Astrocyte of the cerebellum (primary cell): Measurements from ENCODE around the gene ZNF423.

ENCODE experiments used
- DNase-seq: peaks from one replicate; pipeline ENCODE4 v3.0.0-alpha.2; 2011; ENCODE audit warnings: low read depth
- H3K4me3 ChIP-seq: 2 replicates; pipeline ENCODE4 v1.5.1; 2011; ENCODE audit warnings: mild to moderate bottlenecking, low read depth, low read length, moderate library complexity
- CTCF ChIP-seq: IDR thresholded peaks from 2 replicates; pipeline ENCODE4 v1.5.1; 2012; ENCODE audit warnings: low read length, low read depth, moderate library complexity, mild to moderate bottlenecking; ENCODE audit errors: missing control alignments
- in situ Hi-C: cut with HindIII; loops from 2 replicates; pipeline ENCODE4 v1.10.0; 2017; ENCODE audit warnings: low sequenced_read_pairs

ZNF423 gene

GRCh38 chr16:49547448-49547847, 308.5 kb downstream of the ZNF423 start:
- DNase-seq: no peak
- no peak overlapping the region for H3K4me3 ChIP-seq
- in situ Hi-C loops: no loop called here
- TF ChIP-seq CTCF: no peak

GRCh38 chr16:49546735-49547134, 309.2 kb downstream of the ZNF423 start:
- in situ Hi-C loops: no loop called here
- no peak for DNase-seq
- no peak for TF ChIP-seq CTCF
- no peak overlapping the region for H3K4me3 ChIP-seq

GRCh38 chr16:49545741-49546448, 310.0 kb downstream of the ZNF423 start:
- TF ChIP-seq CTCF: no peak
- no peak for DNase-seq
- in situ Hi-C loops: no loop called here
- H3K4me3 ChIP-seq: no peak overlapping the region

GRCh38 chr16:49545243-49545642, 310.7 kb downstream of the ZNF423 start:
- TF ChIP-seq CTCF: no peak
- H3K4me3 ChIP-seq: no peak overlapping the region
- DNase-seq: no peak
- in situ Hi-C loops: no loop called here

- DNase-seq: no peak
- no peak for TF ChIP-seq CTCF
- in situ Hi-C loops: no loop called here
- H3K4me3 ChIP-seq: no peak overlapping the region
These were observed 311.1 kb downstream of the ZNF423 start for GRCh38 chr16:49544828-49545227.

- no peak for TF ChIP-seq CTCF
- no peak for DNase-seq
- H3K4me3 ChIP-seq: no peak overlapping the region
- in situ Hi-C loops: no loop called here
These were observed 312.3 kb downstream of the ZNF423 start for GRCh38 chr16:49543631-49543946.
